Smooth muscle cell of trachea (primary cell): Measurements from ENCODE around the gene EEF1B2. TPM values are rescaled to one million over a fixed set of nuclear protein-coding genes. Genes with fewer than 3 reads are reported as not detected.

Experiments used
- total RNA-seq: library from RNA; depleted of rRNA; stranded (reverse); fragments of >200 nt; gene quantifications from 2 replicates; pipeline ENCODE4 v1.2.1, GENCODE V29; 2014

The EEF1B2 gene
- total RNA-seq, result 473 and 633 TPM in 2 replicates

DNA sequence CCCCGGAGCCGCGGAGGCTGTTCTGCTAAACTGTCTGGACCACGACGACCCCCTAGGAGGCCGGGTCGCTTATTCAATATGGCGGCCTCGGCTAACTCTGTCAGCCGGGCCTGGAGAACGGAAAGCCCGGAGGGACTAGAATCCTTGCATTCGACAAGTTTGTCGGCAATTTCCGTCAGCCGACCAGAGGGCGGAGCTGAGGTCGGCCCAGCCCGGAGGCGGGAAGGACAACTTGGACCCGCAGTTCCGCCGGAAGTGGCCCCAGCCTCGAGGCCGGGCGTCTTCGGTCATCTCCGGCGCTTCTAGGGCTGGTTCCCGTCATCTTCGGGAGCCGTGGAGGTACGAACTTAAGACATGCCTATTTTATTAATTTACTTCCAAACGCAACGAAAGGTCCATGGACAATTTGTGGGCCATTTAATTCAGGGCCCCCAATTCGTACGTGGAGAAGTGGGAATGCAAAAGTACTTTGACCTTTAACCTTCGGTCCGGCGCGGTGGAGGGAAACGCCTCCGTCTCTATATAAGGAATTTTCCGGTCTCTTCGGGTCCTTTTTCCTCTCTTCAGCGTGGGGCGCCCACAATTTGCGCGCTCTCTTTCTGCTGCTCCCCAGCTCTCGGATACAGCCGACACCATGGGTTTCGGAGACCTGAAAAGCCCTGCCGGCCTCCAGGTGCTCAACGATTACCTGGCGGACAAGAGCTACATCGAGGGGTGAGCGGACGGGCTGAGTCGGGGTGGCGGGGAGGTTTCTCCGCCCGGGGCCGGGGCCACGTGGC, at the start of gene EEF1B2, which contains the start of gene NDUFS1:
Gene EEF1B2, plus strand, starts transcription at position 550 of the 779 bp plus-strand sequence. Its CDS starts 85 bp downstream, at position 635.
Gene NDUFS1, minus strand, starts transcription at position 99 of the 779 bp plus-strand sequence. CDS start 5,766 bp downstream, outside the sequence.

Other genes with a start within 250 kb of the EEF1B2 start
- gene INO80D, start 73.7 kb upstream of the EEF1B2 start, total RNA-seq, result 6.1 and 8.6 TPM in 2 replicates
- 110 and 203 TPM in 2 replicates for gene NDUFS1, start 451 bp upstream of the EEF1B2 start, total RNA-seq
- gene ZDBF2, start 114.8 kb downstream of the EEF1B2 start, total RNA-seq, result 10.4 and 13.1 TPM in 2 replicates